HepG2 (cell line): ENCODE measurements around the gene SKP1. TPM values are rescaled to one million over a fixed set of nuclear protein-coding genes. Genes with fewer than 3 reads are reported as not detected.

Experiments used
- ASH2L ChIP-seq: fragments of 300-600, 200-600 bp; sonication (generic); IDR thresholded peaks from 2 replicates; pipeline ENCODE4 v1.7.0; 2017; ENCODE audit warnings: low read depth, mild to moderate bottlenecking, moderate library complexity, mixed read lengths, low read length; ENCODE audit not compliant: insufficient read length
- DNMT3B ChIP-seq: conservative IDR thresholded peaks from 2 replicates; pipeline ENCODE4 v1.6.1; 2016; ENCODE audit warnings: missing biosample characterization, control low read depth
- FOSL1 ChIP-seq: sonication (generic); formaldehyde crosslinking; IDR thresholded peaks from 2 replicates; pipeline ENCODE4 v1.9.0; 2021; ENCODE audit warnings: missing genetic modification reagents, borderline replicate concordance
- GMEB1 ChIP-seq: sonication (generic); formaldehyde crosslinking; IDR thresholded peaks from 2 replicates; pipeline ENCODE4 v1.5.1; 2020; ENCODE audit warnings: missing genetic modification reagents, mild to moderate bottlenecking, borderline replicate concordance
- HNRNPL ChIP-seq: fragments of 200-400 bp; formaldehyde crosslinking; IDR thresholded peaks from 2 replicates; pipeline ENCODE4 v1.6.1; 2017; ENCODE audit warnings: mild to moderate bottlenecking, low read depth, low read length
- MEIS2 ChIP-seq: sonication (generic); formaldehyde crosslinking; IDR thresholded peaks from 2 replicates; pipeline ENCODE4 v1.9.0; 2021; ENCODE audit warnings: mild to moderate bottlenecking, missing genetic modification reagents
- PBX3 ChIP-seq: sonication (generic); formaldehyde crosslinking; IDR thresholded peaks from 2 replicates; pipeline ENCODE4 v1.8.1; 2023; ENCODE audit warnings: missing genetic modification reagents, inconsistent platforms, borderline replicate concordance
- PHF5A ChIP-seq: IDR thresholded peaks from one replicate; pipeline ENCODE4 v1.6.1; 2018; ENCODE audit warnings: low read depth, missing genetic modification reagents; ENCODE audit not compliant: unreplicated experiment
- ZBTB33 ChIP-seq: sonication (generic); formaldehyde crosslinking; IDR thresholded peaks from 2 replicates; pipeline ENCODE4 v1.4.0; 2020; ENCODE audit warnings: missing genetic modification reagents
- ZNF124 ChIP-seq: sonication (generic); formaldehyde crosslinking; IDR thresholded peaks from 2 replicates; pipeline ENCODE4 v1.4.0; 2020; ENCODE audit warnings: missing genetic modification reagents
- ZNF24 ChIP-seq: fragments of 450-650 bp; IDR thresholded peaks from 2 replicates; pipeline ENCODE4 v1.6.1; 2017; ENCODE audit warnings: antibody characterized with exemption, mild to moderate bottlenecking
- ZNF275 ChIP-seq: sonication (generic); formaldehyde crosslinking; IDR thresholded peaks from 2 replicates; pipeline ENCODE4 v1.8.0; 2022; ENCODE audit warnings: missing genetic modification reagents, mild to moderate bottlenecking, inconsistent platforms, borderline replicate concordance
- ZNF607 ChIP-seq: sonication (generic); formaldehyde crosslinking; IDR thresholded peaks from 2 replicates; pipeline ENCODE4 v1.5.1; 2020; ENCODE audit warnings: missing genetic modification reagents, mild to moderate bottlenecking, borderline replicate concordance
- ZNF704 ChIP-seq: sonication (generic); formaldehyde crosslinking; IDR thresholded peaks from 2 replicates; pipeline ENCODE4 v1.8.1; 2023; ENCODE audit warnings: mild to moderate bottlenecking, inconsistent platforms, moderate library complexity, missing genetic modification reagents, borderline replicate concordance
- ZNF747 ChIP-seq: sonication (generic); formaldehyde crosslinking; IDR thresholded peaks from 2 replicates; pipeline ENCODE4 v1.8.1; 2023; ENCODE audit warnings: missing genetic modification reagents, mild to moderate bottlenecking, borderline replicate concordance
- ZSCAN21 ChIP-seq: sonication (generic); formaldehyde crosslinking; IDR thresholded peaks from 2 replicates; pipeline ENCODE4 v1.8.0; 2022; ENCODE audit warnings: mild to moderate bottlenecking, missing genetic modification reagents, moderate library complexity, borderline replicate concordance
- polyA plus RNA-seq, 8 experiments: library from polyadenylated mRNA; depleted of rRNA in 3 of 8; stranded (reverse) in 7 of 8; unstranded in 1 of 8; fragments of >200 nt; fragmentation: Illumina TruSeq in 4 of 8; extraction: Trizol in 4 of 8; gene quantifications; 2 replicates each; pipeline versions ENCODE4 v1.2.1 to v1.2.3, GENCODE V29; 2011 to 2016; ENCODE audit warnings: low read depth in 4 of 8, missing spikeins in 1 of 8, mixed read lengths in 1 of 8; ENCODE audit not compliant: insufficient read depth in 1 of 8
- total RNA-seq, 5 experiments: library from RNA; depleted of rRNA; stranded (reverse); fragments of >200 nt; fragmentation: Illumina TruSeq; extraction: Trizol; gene quantifications; 2 replicates each; pipeline ENCODE4 v1.2.3, GENCODE V29; 2016; ENCODE audit warnings: low read depth in 1 of 5
- TF ChIP-seq, protein P1 (sequence below): sonication (generic); formaldehyde crosslinking; conservative IDR thresholded peaks from 2 replicates; pipeline ENCODE4 v1.8.1; 2023; ENCODE audit warnings: missing genetic modification reagents

SKP1 gene
- total and polyA plus RNA-seq, 2 of the 13 experiments (the other 11 are each of a cell fraction or from before 2014, with no cell fraction given) = 134 to 340 TPM

DNA sequence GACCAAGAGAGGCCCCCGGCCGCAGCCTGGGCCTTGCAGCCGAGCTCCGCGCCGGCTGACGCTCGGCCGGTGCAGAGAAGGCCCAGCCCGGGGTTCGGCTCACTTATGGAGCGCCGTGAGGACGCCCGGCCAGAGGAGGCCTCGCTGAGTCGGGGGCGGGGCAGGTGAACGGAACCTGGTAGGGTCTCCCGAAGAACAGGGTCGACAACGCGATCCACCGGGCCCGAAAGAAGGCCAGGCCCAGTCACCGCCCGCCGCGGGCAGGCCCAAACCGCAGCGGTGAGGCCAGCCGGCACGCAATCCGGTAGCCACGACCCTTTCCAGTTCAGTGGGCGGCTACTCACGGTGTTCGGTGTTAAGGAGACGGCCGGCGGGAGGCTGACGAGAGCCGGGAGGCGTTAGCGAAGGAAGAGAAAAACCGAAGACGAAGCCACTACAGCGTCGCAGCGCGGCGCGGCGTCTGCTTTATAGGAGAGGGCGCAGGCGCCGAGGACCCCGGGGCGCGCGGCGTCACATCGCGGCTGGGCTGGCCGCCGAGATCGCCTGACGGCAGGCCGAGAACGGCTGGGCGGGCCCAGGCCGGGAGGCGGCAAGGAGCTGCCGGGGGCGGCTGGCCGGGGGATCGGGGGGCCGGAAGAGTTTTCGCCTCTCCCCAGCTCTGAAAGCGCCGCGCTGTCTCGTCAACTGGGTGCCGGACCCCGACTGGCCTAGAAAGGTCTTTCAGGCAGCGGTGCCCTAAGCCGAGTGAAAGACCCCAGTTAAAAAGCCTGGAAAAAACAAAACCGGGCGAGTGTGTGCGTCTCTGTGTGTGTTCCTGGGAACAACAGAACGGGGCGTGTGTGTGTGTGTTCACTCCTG lies at the start of gene SKP1 (continued):
- TF ChIP-seq ZSCAN21 (CRISPR knock-in tag) (peak; percentile 96), ZNF24 (no peak), ZNF607 (CRISPR knock-in tag) (peak; percentile 83), ASH2L (peak; percentile 97), FOSL1 (no peak), GMEB1 (peak; percentile 83; the same call in 1 of the 2 replicates), ZNF275 (no peak), ZNF124 (CRISPR knock-in tag) (no peak; the same call in none of the 2 replicates), ZNF704 (CRISPR knock-in tag) (peak; percentile 56; the same call in 1 of the 2 replicates), MEIS2 (CRISPR knock-in tag) (peak; percentile 85), ZBTB33 (CRISPR knock-in tag) (no peak), PBX3 (CRISPR knock-in tag) (no peak; the same call in 1 of the 2 replicates), HNRNPL (no peak), ZNF747 (no peak; the same call in 1 of the 2 replicates), PHF5A (CRISPR knock-in tag) (peak; percentile 92), DNMT3B (no peak)
- TF ChIP-seq, protein P1, sequence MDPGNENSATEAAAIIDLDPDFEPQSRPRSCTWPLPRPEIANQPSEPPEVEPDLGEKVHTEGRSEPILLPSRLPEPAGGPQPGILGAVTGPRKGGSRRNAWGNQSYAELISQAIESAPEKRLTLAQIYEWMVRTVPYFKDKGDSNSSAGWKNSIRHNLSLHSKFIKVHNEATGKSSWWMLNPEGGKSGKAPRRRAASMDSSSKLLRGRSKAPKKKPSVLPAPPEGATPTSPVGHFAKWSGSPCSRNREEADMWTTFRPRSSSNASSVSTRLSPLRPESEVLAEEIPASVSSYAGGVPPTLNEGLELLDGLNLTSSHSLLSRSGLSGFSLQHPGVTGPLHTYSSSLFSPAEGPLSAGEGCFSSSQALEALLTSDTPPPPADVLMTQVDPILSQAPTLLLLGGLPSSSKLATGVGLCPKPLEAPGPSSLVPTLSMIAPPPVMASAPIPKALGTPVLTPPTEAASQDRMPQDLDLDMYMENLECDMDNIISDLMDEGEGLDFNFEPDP (CRISPR knock-in tag) = peak; percentile 89; the same call in 1 of the 2 replicates
